Activated T-cell treated with anti-CD3 and anti-CD28 coated beads, Interleukin-2, amount 50 U/mL, for 72 hours (primary cell): ENCODE results near the gene FSHB. TPM values are rescaled to one million over a fixed set of nuclear protein-coding genes. Genes with fewer than 3 reads are reported as not detected.
A peak's percentile ranks its signal among the peaks of the same experiment; 100 is the strongest.
"Not testable (repeated sequence)": the region's sequence is repeated elsewhere in the genome, so short reads cannot be mapped to it uniquely, and the experiment has no call there.

Experiments used
- ATAC-seq, 2 donors: fragments of 150-1000 bp; cut with Tn5 transposase; replicated peaks in 1 of 2; 2 replicates each; pipeline ENCODE4 v1.10.0; 2021; ENCODE audit warnings: moderate library complexity in 2 of 2, mild to moderate bottlenecking in 1 of 2
- DNase-seq, 2 donors: peaks; one replicate each; pipeline ENCODE4 v3.0.0; 2021 to 2022; ENCODE audit warnings: mixed read lengths in 1 of 2
- H3K27ac Mint-ChIP-seq: one replicate; pipeline ENCODE4 v1.8.0; 2022; ENCODE audit warnings: mild to moderate bottlenecking, moderate library complexity, mixed read lengths
- H3K27me3 Mint-ChIP-seq: one replicate; pipeline ENCODE4 v1.8.0; 2022; ENCODE audit warnings: low read depth, mixed read lengths
- H3K36me3 Mint-ChIP-seq, 2 donors: one replicate each; pipeline ENCODE4 v1.8.0; 2022; ENCODE audit warnings: mixed read lengths in 2 of 2, mild to moderate bottlenecking in 1 of 2; ENCODE audit not compliant: insufficient read depth in 2 of 2
- H3K4me1 Mint-ChIP-seq: one replicate; pipeline ENCODE4 v1.8.0; 2022; ENCODE audit warnings: low read depth, mixed read lengths
- H3K4me3 Mint-ChIP-seq, 2 donors: one replicate each; pipeline ENCODE4 v1.8.0; 2022; ENCODE audit warnings: mild to moderate bottlenecking in 2 of 2, mixed read lengths in 2 of 2, moderate library complexity in 2 of 2
- H3K9me3 Mint-ChIP-seq, 2 donors: one replicate each; pipeline ENCODE4 v1.8.0; 2022; ENCODE audit warnings: mixed read lengths in 2 of 2
- total RNA-seq, 2 donors: library from RNA; stranded (reverse); gene quantifications; one replicate each; pipeline ENCODE4 v1.2.3, GENCODE V29; 2022

The FSHB gene
- total RNA-seq, result not detected

DNA sequence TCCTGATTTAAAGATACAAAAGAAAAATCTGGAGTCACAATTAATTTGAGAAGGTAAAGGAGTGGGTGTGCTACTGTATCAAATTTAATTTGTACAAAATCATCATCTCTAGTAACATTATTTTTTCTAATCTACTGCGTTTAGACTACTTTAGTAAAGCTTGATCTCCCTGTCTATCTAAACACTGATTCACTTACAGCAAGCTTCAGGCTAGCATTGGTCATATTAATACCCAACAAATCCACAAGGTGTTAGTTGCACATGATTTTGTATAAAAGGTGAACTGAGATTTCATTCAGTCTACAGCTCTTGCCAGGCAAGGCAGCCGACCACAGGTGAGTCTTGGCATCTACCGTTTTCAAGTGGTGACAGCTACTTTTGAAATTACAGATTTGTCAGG, at the start of gene FSHB:
FSHB (plus strand) TSS at position 301 of the 400 bp plus-strand sequence. CDS start 889 bp downstream, outside the sequence.
- Mint-ChIP-seq H3K27ac (no peak within 1 kb of the TSS), H3K27me3 (peaks cover 6% of the 10 kb centered on the region), H3K9me3 (peaks cover 0 to 4% of the 10 kb centered on the region in 2 donors), H3K4me3 (no peak within 1 kb of the TSS), H3K4me1 (no peaks in the 10 kb centered on the region), H3K36me3 (no peaks in the 10 kb centered on the region)
- ATAC-seq, result no peak
- no peak for DNase-seq

DNA sequence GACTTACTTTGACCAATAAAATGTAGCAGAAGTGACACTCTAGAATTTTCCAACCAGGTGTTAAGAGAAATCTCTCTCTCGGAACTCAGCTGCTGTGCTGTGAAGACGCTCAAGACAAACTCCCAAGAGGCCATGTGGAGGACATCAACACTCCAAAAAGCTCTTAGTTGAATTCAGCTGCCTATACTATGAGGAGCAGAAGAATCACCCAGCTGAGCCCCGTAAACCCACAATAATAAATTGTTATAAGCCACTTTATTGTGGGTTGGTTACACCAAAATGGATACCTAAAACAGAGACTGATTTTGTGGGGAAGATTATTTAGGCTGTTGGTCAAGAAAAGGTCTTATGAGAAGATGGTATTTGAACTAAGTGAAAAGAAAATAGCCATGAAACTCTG, 44.1 kb upstream of the FSHB start:
- H3K9me3 Mint-ChIP-seq, result peaks cover 0 to 6% of the 10 kb centered on the region in 2 donors
- H3K36me3 Mint-ChIP-seq, result peaks cover 0 to 2% of the 10 kb centered on the region in 2 donors
- DNase-seq (no peak), ATAC-seq (no peak)
- H3K27ac Mint-ChIP-seq, result no peak overlapping the region
- H3K4me1 Mint-ChIP-seq, result no peaks in the 10 kb centered on the region
- no peak overlapping the region for H3K4me3 Mint-ChIP-seq
- H3K27me3 Mint-ChIP-seq, result no peaks in the 10 kb centered on the region

DNA sequence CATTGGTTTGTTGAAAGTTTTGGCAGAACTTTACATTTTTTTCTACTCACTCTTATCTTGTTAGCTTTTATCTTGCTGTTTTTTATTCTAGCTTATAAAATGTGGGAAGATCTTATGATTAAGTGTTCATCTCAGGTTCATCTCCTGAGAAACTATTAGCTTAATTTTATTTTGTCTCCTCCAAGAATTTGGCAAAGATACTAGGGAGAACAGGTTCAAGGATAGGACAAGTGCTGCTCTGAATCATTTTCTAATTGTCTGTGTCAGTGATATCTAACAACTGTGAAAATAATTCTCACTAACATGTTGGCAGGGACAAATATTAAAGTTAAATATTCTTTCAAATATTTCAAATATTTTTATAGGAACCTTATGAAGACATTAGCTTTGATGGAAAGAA, 38.2 kb upstream of the FSHB start:
- Mint-ChIP-seq H3K27ac (no peak overlapping the region), H3K4me3 (no peak overlapping the region)
- no peak for ATAC-seq

DNA sequence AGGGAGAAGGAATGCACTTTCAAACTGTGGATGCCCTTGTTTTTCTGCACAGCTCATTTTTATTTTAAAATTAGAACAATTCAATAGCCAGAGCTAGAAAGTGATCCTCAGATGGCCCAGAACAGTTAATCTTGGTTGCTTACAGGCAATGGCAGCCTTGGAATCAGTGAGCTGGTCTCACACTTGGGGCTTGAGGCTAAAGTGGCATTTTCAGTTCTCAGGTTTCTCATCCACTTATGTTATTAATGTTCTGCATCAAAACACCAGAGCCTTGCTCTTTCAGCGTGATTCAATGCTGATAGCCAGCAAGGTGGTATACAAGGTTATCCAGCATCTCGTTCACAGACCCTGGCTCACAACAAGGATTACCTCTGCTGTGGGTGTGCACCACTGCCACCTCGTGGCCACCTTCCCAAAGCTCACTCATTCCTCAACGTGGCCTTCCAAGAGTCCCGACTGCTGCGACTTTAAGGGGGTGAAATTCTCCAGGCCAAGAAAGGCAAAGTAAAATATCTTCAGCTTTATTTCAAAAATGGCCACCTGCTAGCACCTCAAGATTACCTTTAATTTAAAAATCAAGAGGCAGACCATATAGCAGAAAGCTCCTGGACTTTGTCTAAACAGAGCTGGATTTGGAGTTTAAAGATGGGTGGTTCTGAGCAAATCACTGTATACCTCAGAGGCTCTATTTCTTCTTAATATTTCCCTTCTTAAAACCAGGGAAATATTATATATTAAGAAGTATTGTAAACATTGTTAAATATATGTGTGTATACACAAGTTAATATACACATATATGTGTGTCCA, 34.2 kb upstream of the FSHB start:
- peaks cover 6% of the 10 kb centered on the region for H3K27me3 Mint-ChIP-seq
- H3K4me3 Mint-ChIP-seq, result no peak overlapping the region
- ATAC-seq (no peak), DNase-seq (peak; percentile 29 to 41)
- H3K36me3 Mint-ChIP-seq, result no peaks in the 10 kb centered on the region
- H3K27ac Mint-ChIP-seq, result no peak overlapping the region
- H3K4me1 Mint-ChIP-seq, result no peaks in the 10 kb centered on the region
- H3K9me3 Mint-ChIP-seq, result peaks cover 0 to 2% of the 10 kb centered on the region in 2 donors

More for the DNA sequence above, 38.2 kb upstream of the FSHB start:
- no peak for DNase-seq
- H3K36me3 Mint-ChIP-seq, result no peaks in the 10 kb centered on the region
- H3K4me1 Mint-ChIP-seq, result no peaks in the 10 kb centered on the region
- no peaks in the 10 kb centered on the region for H3K9me3 Mint-ChIP-seq
- H3K27me3 Mint-ChIP-seq, result peaks cover 6% of the 10 kb centered on the region

GRCh38 chr11:30197869-30198268, 32.9 kb upstream of the FSHB start:
- Mint-ChIP-seq H3K27me3 (no peaks in the 10 kb centered on the region), H3K27ac (no peak overlapping the region), H3K4me1 (no peaks in the 10 kb centered on the region), H3K9me3 (peaks cover 0 to 2% of the 10 kb centered on the region in 2 donors), H3K4me3 (no peak overlapping the region), H3K36me3 (no peaks in the 10 kb centered on the region)
- ATAC-seq (no peak), DNase-seq (no peak)

DNA sequence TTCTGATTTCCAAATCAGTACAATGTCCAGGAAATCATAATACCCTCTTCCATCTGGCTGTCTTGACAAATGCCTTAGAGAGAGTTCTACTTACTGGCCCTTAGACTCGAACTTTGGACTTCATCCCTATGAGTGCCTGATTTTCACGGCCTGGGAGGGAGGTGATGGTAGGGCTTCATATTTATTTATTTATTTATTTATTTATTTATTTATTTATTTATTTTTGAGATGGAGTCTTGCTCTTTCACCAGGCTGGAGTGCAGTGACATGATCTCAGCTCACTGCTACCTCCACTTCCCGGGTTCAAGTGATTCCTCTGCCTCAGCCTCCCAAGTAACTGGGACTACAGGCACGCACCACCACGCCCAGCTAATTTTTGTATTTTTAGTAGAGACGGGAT, 27.8 kb upstream of the FSHB start:
- DNase-seq, H3K4me3 Mint-ChIP-seq, H3K27me3 Mint-ChIP-seq, H3K9me3 Mint-ChIP-seq, H3K27ac Mint-ChIP-seq, ATAC-seq, H3K36me3 Mint-ChIP-seq, H3K4me1 Mint-ChIP-seq: not testable (repeated sequence)

DNA sequence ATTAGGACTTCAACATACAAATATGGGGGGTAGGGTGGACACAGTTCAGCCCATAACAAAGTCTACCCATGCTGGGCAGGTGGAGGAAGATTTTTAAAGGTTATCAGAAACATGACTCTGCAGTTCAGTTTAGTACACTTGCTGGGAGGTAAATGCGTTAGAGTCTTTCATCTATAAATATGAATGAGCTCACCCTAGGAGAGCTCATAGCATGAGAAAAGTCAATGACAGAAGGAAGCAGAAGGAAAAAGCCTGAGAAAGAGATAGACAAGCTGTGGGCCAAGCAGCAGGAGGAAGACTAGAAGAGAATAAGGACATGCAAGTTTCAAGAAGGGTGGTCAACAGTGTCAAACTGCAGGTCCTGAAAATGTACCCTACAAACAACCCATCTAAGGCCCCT, 27.0 kb upstream of the FSHB start:
- no peak for ATAC-seq
- H3K27ac Mint-ChIP-seq, result no peak overlapping the region
- no peaks in the 10 kb centered on the region for H3K4me1 Mint-ChIP-seq
- DNase-seq, result no peak
- H3K27me3 Mint-ChIP-seq, result no peaks in the 10 kb centered on the region
- no peaks in the 10 kb centered on the region for H3K36me3 Mint-ChIP-seq
- no peak overlapping the region for H3K4me3 Mint-ChIP-seq
- peaks cover 0 to 2% of the 10 kb centered on the region in 2 donors for H3K9me3 Mint-ChIP-seq

- DNase-seq (no peak), ATAC-seq (no peak)
- no peak overlapping the region for H3K4me3 Mint-ChIP-seq
- no peak overlapping the region for H3K27ac Mint-ChIP-seq
- H3K36me3 Mint-ChIP-seq, result no peaks in the 10 kb centered on the region
- H3K27me3 Mint-ChIP-seq, result no peaks in the 10 kb centered on the region
- H3K9me3 Mint-ChIP-seq, result no peaks in the 10 kb centered on the region
- H3K4me1 Mint-ChIP-seq, result no peaks in the 10 kb centered on the region
Measured at GRCh38 chr11:30206249-30206996, 24.4 kb upstream of the FSHB start.

- H3K27ac Mint-ChIP-seq, result no peak overlapping the region
- DNase-seq, result no peak
- H3K4me3 Mint-ChIP-seq, result no peak overlapping the region
Measured at GRCh38 chr11:30210357-30210756, 20.5 kb upstream of the FSHB start.

DNA sequence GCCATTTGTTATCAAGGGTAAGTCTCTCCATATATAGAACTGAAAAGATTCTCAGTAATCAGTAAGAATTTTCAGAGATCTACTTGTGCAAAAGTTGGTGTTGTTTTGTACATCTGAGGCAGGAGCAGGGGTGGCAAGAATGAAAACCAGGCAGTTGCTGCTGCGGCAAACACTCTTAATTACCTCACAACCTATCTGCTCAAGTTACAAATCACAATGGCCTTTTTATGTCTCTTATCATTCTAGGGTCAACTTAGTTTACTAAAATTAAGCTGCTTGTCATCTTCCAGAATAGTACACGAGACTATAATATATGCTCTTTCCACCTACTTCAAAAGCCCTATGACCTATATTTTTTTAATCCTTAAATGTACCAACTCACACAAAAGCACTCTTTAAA, 14.3 kb upstream of the FSHB start:
- no peak for DNase-seq
- H3K4me3 Mint-ChIP-seq, result no peak overlapping the region
- no peaks in the 10 kb centered on the region for H3K9me3 Mint-ChIP-seq
- H3K27me3 Mint-ChIP-seq, result peaks cover 20% of the 10 kb centered on the region
- H3K27ac Mint-ChIP-seq, result no peak overlapping the region
- H3K4me1 Mint-ChIP-seq, result no peaks in the 10 kb centered on the region
- no peaks in the 10 kb centered on the region for H3K36me3 Mint-ChIP-seq
- ATAC-seq, result no peak

More at GRCh38 chr11:30210357-30210756, 20.5 kb upstream of the FSHB start:
- Mint-ChIP-seq H3K27me3 (no peaks in the 10 kb centered on the region), H3K36me3 (no peaks in the 10 kb centered on the region), H3K4me1 (no peaks in the 10 kb centered on the region), H3K9me3 (no peaks in the 10 kb centered on the region)
- ATAC-seq, result no peak

GRCh38 chr11:30218278-30218677, 12.5 kb upstream of the FSHB start:
- H3K27ac Mint-ChIP-seq, result no peak overlapping the region
- H3K4me3 Mint-ChIP-seq, result no peak overlapping the region
- no peaks in the 10 kb centered on the region for H3K4me1 Mint-ChIP-seq
- H3K36me3 Mint-ChIP-seq, result no peaks in the 10 kb centered on the region
- DNase-seq (no peak), ATAC-seq (no peak)
- no peaks in the 10 kb centered on the region for H3K9me3 Mint-ChIP-seq
- H3K27me3 Mint-ChIP-seq, result peaks cover 20% of the 10 kb centered on the region

GRCh38 chr11:30225642-30226041, 5.2 kb upstream of the FSHB start:
- H3K4me3 Mint-ChIP-seq, result no peak overlapping the region
- H3K9me3 Mint-ChIP-seq, result peaks cover 0 to 4% of the 10 kb centered on the region in 2 donors
- ATAC-seq (no peak), DNase-seq (no peak)
- no peak overlapping the region for H3K27ac Mint-ChIP-seq
- no peaks in the 10 kb centered on the region for H3K36me3 Mint-ChIP-seq
- H3K27me3 Mint-ChIP-seq, result peaks cover 6% of the 10 kb centered on the region
- no peaks in the 10 kb centered on the region for H3K4me1 Mint-ChIP-seq

- H3K27me3 Mint-ChIP-seq, result peaks cover 6% of the 10 kb centered on the region
- H3K4me1 Mint-ChIP-seq, result no peaks in the 10 kb centered on the region
- no peak for DNase-seq
- ATAC-seq, result no peak
- H3K27ac Mint-ChIP-seq, result no peak overlapping the region
- no peaks in the 10 kb centered on the region for H3K36me3 Mint-ChIP-seq
- peaks cover 0 to 4% of the 10 kb centered on the region in 2 donors for H3K9me3 Mint-ChIP-seq
- H3K4me3 Mint-ChIP-seq, result no peak overlapping the region
Measured at GRCh38 chr11:30228323-30228884, 2.4 kb upstream of the FSHB start.
